ENCODE results near the gene OAF.

GRCh38 chr11:120212926-120213325 lies 2.1 kb downstream of the OAF start:
- TF ChIP-seq CTCF (IDR thresholded peaks at IDR 0.05; ENCODE audit: low read depth, low read length, missing input control): no peak
- TF ChIP-seq REST (IDR thresholded peaks at IDR 0.05): no peak
- TF ChIP-seq YY1 (IDR thresholded peaks at IDR 0.05): no peak
